H9 (cell line): ENCODE measurements around the gene NHSL2. TPM values are rescaled to one million over a fixed set of nuclear protein-coding genes. Genes with fewer than 3 reads are reported as not detected.

Source experiments
- DNase-seq: peaks from one replicate; pipeline ENCODE4 v3.0.0-alpha.2; 2017
- H2AFZ ChIP-seq: one replicate; pipeline ENCODE4 v1.6.1; 2013; ENCODE audit warnings: mild to moderate bottlenecking, low read length, control low read depth, moderate library complexity
- H2AK5ac ChIP-seq: 2 replicates; pipeline ENCODE4 v1.6.1; 2013; ENCODE audit warnings: low read length, control low read depth, mixed read lengths; ENCODE audit not compliant: insufficient read length
- H2BK120ac ChIP-seq: one replicate; pipeline ENCODE4 v1.6.1; 2013; ENCODE audit warnings: low read depth, mild to moderate bottlenecking, low read length, control low read depth, inconsistent platforms; ENCODE audit not compliant: poor library complexity, severe bottlenecking
- H2BK12ac ChIP-seq: 2 replicates; pipeline ENCODE4 v1.6.1; 2013; ENCODE audit warnings: low read length, control low read depth, mixed read lengths, low read depth; ENCODE audit not compliant: insufficient read length
- H2BK15ac ChIP-seq: 2 replicates; pipeline ENCODE4 v1.6.1; 2013; ENCODE audit warnings: low read depth, low read length, control low read depth
- H2BK20ac ChIP-seq: one replicate; pipeline ENCODE4 v1.6.1; 2013; ENCODE audit warnings: low read depth, mild to moderate bottlenecking, low read length, control low read depth, inconsistent platforms; ENCODE audit not compliant: poor library complexity, severe bottlenecking
- H2BK5ac ChIP-seq: 2 replicates; pipeline ENCODE4 v1.6.1; 2013; ENCODE audit warnings: low read length, control low read depth, mixed read lengths; ENCODE audit not compliant: insufficient read length
- H3K14ac ChIP-seq: 2 replicates; pipeline ENCODE4 v1.6.1; 2013; ENCODE audit warnings: low read length, control low read depth; ENCODE audit not compliant: insufficient read depth
- H3K18ac ChIP-seq: 2 replicates; pipeline ENCODE4 v1.6.1; 2013; ENCODE audit warnings: low read depth, mild to moderate bottlenecking, mixed read lengths, low read length, control low read depth; ENCODE audit not compliant: insufficient read length
- H3K23ac ChIP-seq: 2 replicates; pipeline ENCODE4 v1.6.1; 2013; ENCODE audit warnings: low read length, control low read depth, mixed read lengths, low read depth; ENCODE audit not compliant: insufficient read length
- H3K23me2 ChIP-seq: 2 replicates; pipeline ENCODE4 v1.6.1; 2013; ENCODE audit warnings: low read depth, mild to moderate bottlenecking, mixed read lengths, low read length, control low read depth; ENCODE audit not compliant: insufficient read length, poor library complexity, severe bottlenecking
- H3K27ac ChIP-seq: 2 replicates; pipeline ENCODE4 v1.5.1; 2013; ENCODE audit warnings: low read length, control low read depth, mixed read lengths, low read depth; ENCODE audit not compliant: insufficient read length
- H3K27me3 ChIP-seq: 2 replicates; pipeline ENCODE4 v1.6.1; 2013; ENCODE audit warnings: low read length, control low read depth, inconsistent platforms; ENCODE audit not compliant: insufficient read depth
- H3K4ac ChIP-seq: 2 replicates; pipeline ENCODE4 v1.6.1; 2013; ENCODE audit warnings: low read depth, mild to moderate bottlenecking, control low read depth, inconsistent platforms, low read length, moderate library complexity
- H3K4me1 ChIP-seq: 2 replicates; pipeline ENCODE4 v1.6.1; 2013; ENCODE audit warnings: low read length, control low read depth, inconsistent platforms; ENCODE audit not compliant: insufficient read depth
- H3K4me2 ChIP-seq: 2 replicates; pipeline ENCODE4 v1.6.1; 2013; ENCODE audit warnings: low read length, control low read depth, mixed read lengths; ENCODE audit not compliant: insufficient read length, insufficient read depth
- H3K56ac ChIP-seq: 2 replicates; pipeline ENCODE4 v1.6.1; 2013; ENCODE audit warnings: low read depth, mild to moderate bottlenecking, mixed read lengths, low read length, control low read depth; ENCODE audit not compliant: insufficient read length
- H3K79me1 ChIP-seq: 2 replicates; pipeline ENCODE4 v1.6.1; 2013; ENCODE audit warnings: low read depth, mild to moderate bottlenecking, moderate library complexity, low read length, control low read depth, inconsistent platforms; ENCODE audit not compliant: insufficient read depth, poor library complexity, severe bottlenecking
- H3K79me2 ChIP-seq: 2 replicates; pipeline ENCODE4 v1.6.1; 2013; ENCODE audit warnings: low read length, control low read depth, inconsistent platforms; ENCODE audit not compliant: insufficient read depth
- H3K9ac ChIP-seq: 2 replicates; pipeline ENCODE4 v1.6.1; 2013; ENCODE audit warnings: low read length, control low read depth, mixed read lengths; ENCODE audit not compliant: insufficient read length; ENCODE audit errors: extremely low read depth
- H3K9me3 ChIP-seq: one replicate; pipeline ENCODE4 v1.6.1; 2013; ENCODE audit warnings: low read depth, low read length, inconsistent platforms; ENCODE audit not compliant: control insufficient read depth
- H3T11ph ChIP-seq: one replicate; pipeline ENCODE4 v1.6.1; 2013; ENCODE audit warnings: mild to moderate bottlenecking, low read length, control low read depth, inconsistent platforms
- H4K20me1 ChIP-seq: one replicate; pipeline ENCODE4 v1.6.1; 2013; ENCODE audit not compliant: control insufficient read depth, insufficient read length, insufficient read depth
- H4K5ac ChIP-seq: 2 replicates; pipeline ENCODE4 v1.6.1; 2013; ENCODE audit warnings: low read depth, mild to moderate bottlenecking, mixed read lengths, low read length, control low read depth; ENCODE audit not compliant: insufficient read length
- H4K8ac ChIP-seq: replicated peaks from 2 replicates; pipeline ENCODE4 v1.6.1; 2013; ENCODE audit warnings: low read length, control low read depth, mixed read lengths, low read depth; ENCODE audit not compliant: insufficient read length
- H4K91ac ChIP-seq: 2 replicates; pipeline ENCODE4 v1.6.1; 2013; ENCODE audit warnings: low read depth, mild to moderate bottlenecking, moderate library complexity, mixed read lengths, low read length, control low read depth; ENCODE audit not compliant: insufficient read length
- H3K27ac Mint-ChIP-seq, 3 experiments: 2 replicates in 2 of 3; 3 replicates in 1 of 3; pipeline ENCODE4 v1.8.0; 2020 to 2021; ENCODE audit warnings: mixed read lengths in 3 of 3, mild to moderate bottlenecking in 1 of 3, moderate library complexity in 1 of 3
- H3K27me3 Mint-ChIP-seq: 2 replicates; pipeline ENCODE4 v1.8.0; 2021; ENCODE audit warnings: low read depth, mild to moderate bottlenecking, moderate library complexity, mixed read lengths
- H3K36me3 Mint-ChIP-seq, 3 experiments: 2 replicates in 2 of 3; 3 replicates in 1 of 3; pipeline ENCODE4 v1.8.0; 2020 to 2021; ENCODE audit warnings: low read depth in 3 of 3, mixed read lengths in 3 of 3; ENCODE audit not compliant: insufficient read depth in 1 of 3
- H3K4me1 Mint-ChIP-seq, 2 experiments: 2 replicates each; pipeline ENCODE4 v1.8.0; 2020; ENCODE audit warnings: mixed read lengths in 2 of 2
- H3K4me3 Mint-ChIP-seq, 2 experiments: 2 replicates in 1 of 2; 3 replicates in 1 of 2; pipeline ENCODE4 v1.8.0; 2020 to 2021; ENCODE audit warnings: mild to moderate bottlenecking in 2 of 2, mixed read lengths in 2 of 2, moderate library complexity in 1 of 2
- H3K9me3 Mint-ChIP-seq, 2 experiments: 2 replicates in 1 of 2; 3 replicates in 1 of 2; pipeline ENCODE4 v1.8.0; 2020; ENCODE audit warnings: mild to moderate bottlenecking in 2 of 2, mixed read lengths in 2 of 2, moderate library complexity in 1 of 2
- WGBS: extraction: QIAGEN DNeasy Blood & Tissue Kit; methylation state at CpG from one replicate; pipeline ENCODE4 v1.1.7; 2013; ENCODE audit warnings: missing lambda C conversion rate, low lambda C conversion rate, mixed read lengths; ENCODE audit not compliant: insufficient read length; ENCODE audit errors: extremely low coverage; 5-methylcytosine and 5-hydroxymethylcytosine counted together
- total RNA-seq: library from RNA; stranded (reverse); gene quantifications from 2 replicates; pipeline ENCODE4 v1.2.1, GENCODE V29; 2021
- TF ChIP-seq, protein P1 (sequence below): fragments of 200-600 bp; sonication (generic); conservative IDR thresholded peaks from 3 replicates; pipeline ENCODE4 v1.8.0; 2021; ENCODE audit warnings: antibody characterized with exemption, mild to moderate bottlenecking

Gene NHSL2
- total RNA-seq, 1 experiment from 2014 or later = 6.4 TPM

DNA sequence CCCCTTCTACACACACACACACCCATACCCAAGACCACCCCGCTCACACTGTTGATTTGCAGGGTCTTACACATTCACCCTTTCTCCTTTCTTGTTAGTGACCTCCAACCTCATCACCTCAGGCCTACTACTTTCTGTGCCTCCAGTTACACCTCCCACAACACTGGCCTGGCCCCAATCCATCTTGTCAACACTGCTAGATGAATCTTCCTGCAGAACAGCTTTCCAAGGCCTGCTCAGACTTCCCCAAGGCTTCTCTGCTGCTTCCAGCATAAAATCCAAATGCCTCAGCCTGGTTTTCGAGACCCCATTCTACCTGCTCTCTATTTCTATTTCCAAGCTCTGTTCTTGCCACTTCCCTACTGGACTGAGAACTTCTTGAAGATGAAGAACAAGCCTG lies 79.9 kb downstream of the NHSL2 start:
- no peak overlapping the region; a peak in 1 of 7 replicates for H3K27ac Mint-ChIP-seq
- no peak overlapping the region for H2BK120ac ChIP-seq
- H3K18ac ChIP-seq = no peak overlapping the region
- peaks cover 9% of the 10 kb centered on the region for H3K27me3 Mint-ChIP-seq
- no peak overlapping the region for H3T11ph ChIP-seq
- H4K5ac ChIP-seq = no peak overlapping the region
- H3K27ac ChIP-seq = no peak overlapping the region
- TF ChIP-seq, protein P1, sequence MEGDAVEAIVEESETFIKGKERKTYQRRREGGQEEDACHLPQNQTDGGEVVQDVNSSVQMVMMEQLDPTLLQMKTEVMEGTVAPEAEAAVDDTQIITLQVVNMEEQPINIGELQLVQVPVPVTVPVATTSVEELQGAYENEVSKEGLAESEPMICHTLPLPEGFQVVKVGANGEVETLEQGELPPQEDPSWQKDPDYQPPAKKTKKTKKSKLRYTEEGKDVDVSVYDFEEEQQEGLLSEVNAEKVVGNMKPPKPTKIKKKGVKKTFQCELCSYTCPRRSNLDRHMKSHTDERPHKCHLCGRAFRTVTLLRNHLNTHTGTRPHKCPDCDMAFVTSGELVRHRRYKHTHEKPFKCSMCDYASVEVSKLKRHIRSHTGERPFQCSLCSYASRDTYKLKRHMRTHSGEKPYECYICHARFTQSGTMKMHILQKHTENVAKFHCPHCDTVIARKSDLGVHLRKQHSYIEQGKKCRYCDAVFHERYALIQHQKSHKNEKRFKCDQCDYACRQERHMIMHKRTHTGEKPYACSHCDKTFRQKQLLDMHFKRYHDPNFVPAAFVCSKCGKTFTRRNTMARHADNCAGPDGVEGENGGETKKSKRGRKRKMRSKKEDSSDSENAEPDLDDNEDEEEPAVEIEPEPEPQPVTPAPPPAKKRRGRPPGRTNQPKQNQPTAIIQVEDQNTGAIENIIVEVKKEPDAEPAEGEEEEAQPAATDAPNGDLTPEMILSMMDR = no peak
- no peak overlapping the region for H4K91ac ChIP-seq
- H2BK12ac ChIP-seq = no peak overlapping the region
- H3K9me3 Mint-ChIP-seq = peaks cover 71 to 75% of the 10 kb centered on the region in 2 experiments
- H3K23ac ChIP-seq = no peak overlapping the region
- no peak overlapping the region for H2BK20ac ChIP-seq
- H3K79me2 ChIP-seq = no peaks in the 10 kb centered on the region
- H3K23me2 ChIP-seq = no peaks in the 10 kb centered on the region
- no peak overlapping the region for H2BK5ac ChIP-seq
- no peak overlapping the region for H3K4ac ChIP-seq
- H3K14ac ChIP-seq = no peak overlapping the region
- H2AK5ac ChIP-seq = no peak overlapping the region
- H3K56ac ChIP-seq = no peak overlapping the region
- no CpG with 5 or more reads among the region's 2 CpGs for WGBS
- H3K4me1 ChIP-seq = peaks cover 4% of the 10 kb centered on the region; the same call in 1 of the 2 replicates
- no peak overlapping the region for H2AFZ ChIP-seq
- H3K4me2 ChIP-seq = no peak overlapping the region
- H3K9ac ChIP-seq = no peak overlapping the region
- no peak overlapping the region for H4K8ac ChIP-seq
- no peaks in the 10 kb centered on the region for H4K20me1 ChIP-seq
- H3K9me3 ChIP-seq = peaks cover 16% of the 10 kb centered on the region
- H3K79me1 ChIP-seq = no peaks in the 10 kb centered on the region
- H3K36me3 Mint-ChIP-seq = peaks cover 7 to 17% (median 14%) of the 10 kb centered on the region in 3 experiments; a peak in 6 of 7 replicates
- H3K4me3 Mint-ChIP-seq = no peak overlapping the region
- no peak for DNase-seq
- peaks cover 45 to 56% of the 10 kb centered on the region in 2 experiments for H3K4me1 Mint-ChIP-seq
- H3K27me3 ChIP-seq = no peaks in the 10 kb centered on the region
- no peak overlapping the region for H2BK15ac ChIP-seq
